ENCODE data around the gene DBT. TPM values are rescaled to one million over a fixed set of nuclear protein-coding genes. Genes with fewer than 3 reads are reported as not detected.

DBT gene
- total RNA-seq, 6 experiments from 2014 or later, result 5.1 to 32.5 (median 18.2) TPM

- Histone ChIP-seq H3K27ac (no peak overlapping the region), H3K9me3 (no peaks in the 10 kb centered on the region), H3K36me3 (peaks cover 0 to 86% (median 49%) of the 10 kb centered on the region in 4 donors), H3K4me3 (no peak overlapping the region), H3K27me3 (no peaks in the 10 kb centered on the region), H3K4me1 (no peaks in the 10 kb centered on the region)
- ATAC-seq (no peak), DNase-seq (no peak)
- intact Hi-C loops (cut with DNase I), result no loop called here
- TF ChIP-seq CTCF (IDR thresholded peaks at IDR 0.05) (no peak), POLR2A (IDR thresholded peaks at IDR 0.05) (no peak)
- 86% methylated on average over 2 of the region's 3 CpGs for WGBS (ENCODE audit: insufficient coverage, low coverage, low lambda C conversion rate, missing lambda C conversion rate)
Measured at GRCh38 chr1:100142343-100142742, 107.3 kb downstream of the DBT start.

- DNase-seq, result no peak
- Histone ChIP-seq H3K36me3 (peaks cover 0 to 81% (median 45%) of the 10 kb centered on the region in 4 donors), H3K27me3 (no peaks in the 10 kb centered on the region), H3K27ac (no peak overlapping the region), H3K4me3 (no peak overlapping the region), H3K9me3 (no peaks in the 10 kb centered on the region), H3K4me1 (no peaks in the 10 kb centered on the region)
- TF ChIP-seq POLR2A (IDR thresholded peaks at IDR 0.05), result no peak
- no peak for TF ChIP-seq CTCF (IDR thresholded peaks at IDR 0.05)
- intact Hi-C loops (cut with DNase I), result no loop called here
- ATAC-seq, result no peak
- WGBS (ENCODE audit: insufficient coverage, low coverage, low lambda C conversion rate, missing lambda C conversion rate), result 77% methylated on average over 4 of the region's 4 CpGs
Measured at GRCh38 chr1:100141192-100141591, 108.4 kb downstream of the DBT start.

GRCh38 chr1:100137602-100138001 is 112.0 kb downstream of the DBT start:
- Histone ChIP-seq H3K36me3 (peaks cover 0 to 56% (median 31%) of the 10 kb centered on the region in 4 donors), H3K9me3 (no peaks in the 10 kb centered on the region), H3K4me1 (peaks cover 0 to 8% (median 0%) of the 10 kb centered on the region in 4 donors), H3K27me3 (no peaks in the 10 kb centered on the region), H3K27ac (no peak overlapping the region), H3K4me3 (no peak overlapping the region)
- 94% methylated on average over 2 of the region's 2 CpGs for WGBS (ENCODE audit: insufficient coverage, low coverage, low lambda C conversion rate, missing lambda C conversion rate)
- no peak for ATAC-seq
- no peak for TF ChIP-seq POLR2A (IDR thresholded peaks at IDR 0.05)
- no peak for TF ChIP-seq CTCF (IDR thresholded peaks at IDR 0.05)
- no peak for DNase-seq
- intact Hi-C loops (cut with DNase I), result no loop called here

MicroRNAs encoded within 50 kb of the gene (microRNA counts, 767-probe panel; counts per million panel counts)
- microRNA hsa-miR-553, result 237 counts per million

Small RNA genes within 50 kb of the gene (microRNA-seq; reads per million reads assigned to microRNA genes)
- 0 reads per million in 2 donors for gene MIR553

Small RNA genes within 50 kb of the gene (small RNA-seq; reads per million reads assigned to genes)
- 0 reads per million in 2 experiments for gene AL445928.1
- 0 reads per million in 2 experiments for gene MIR553
- gene RPL23AP90, result 0 reads per million in 2 experiments

Other genes starting within 250 kb of the DBT start
- 1 to 10 TPM in 4 of 6 experiments, under 1 TPM in 2; 0.84 to 2.4 (median 1.2) TPM for gene SASS6, start 116.9 kb downstream of the DBT start, total RNA-seq
- gene TRMT13, start 116.7 kb downstream of the DBT start, total RNA-seq, result 10 to 100 TPM in 1 of 6 experiments, 1 to 10 TPM in 5; 4.9 to 12.1 (median 6.9) TPM
- under 1 TPM in 4 of 6 experiments, not detected in 2; 0.10 to 0.39 (median 0.26) TPM for gene LRRC39, start 71.6 kb downstream of the DBT start, total RNA-seq
- 10 to 100 TPM; 12.5 to 20.1 (median 14.7) TPM for gene RTCA, start 16.4 kb upstream of the DBT start, total RNA-seq
- gene CDC14A, start 102.7 kb upstream of the DBT start, total RNA-seq, result 1 to 10 TPM; 1.1 to 3.3 (median 1.6) TPM

Measured in right lobe of liver (tissue), 6 donors.